WTC11 (cell line): ENCODE results near the gene GPC4.

Source experiments
- CTCF ChIP-seq: fragments of 200-600 bp; IDR thresholded peaks from 2 replicates; pipeline ENCODE4 v1.8.0; 2022; ENCODE audit warnings: antibody characterized with exemption
- E2F1 ChIP-seq: sonication (generic); formaldehyde crosslinking; IDR thresholded peaks from 2 replicates; pipeline ENCODE4 v1.8.0; 2022; ENCODE audit warnings: mild to moderate bottlenecking, missing genetic modification reagents
- E2F5 ChIP-seq: sonication (generic); formaldehyde crosslinking; IDR thresholded peaks from 2 replicates; pipeline ENCODE4 v1.8.1; 2022; ENCODE audit warnings: mild to moderate bottlenecking, moderate library complexity, missing genetic modification reagents
- ELF4 ChIP-seq: sonication (generic); formaldehyde crosslinking; IDR thresholded peaks from 2 replicates; pipeline ENCODE4 v1.8.1; 2022; ENCODE audit warnings: low read depth, mild to moderate bottlenecking, moderate library complexity, missing genetic modification reagents
- GABPB1 ChIP-seq: sonication (generic); formaldehyde crosslinking; IDR thresholded peaks from 2 replicates; pipeline ENCODE4 v1.8.1; 2023; ENCODE audit warnings: mild to moderate bottlenecking, missing genetic modification reagents
- JUN ChIP-seq: sonication (generic); formaldehyde crosslinking; IDR thresholded peaks from 2 replicates; pipeline ENCODE4 v1.8.0; 2023; ENCODE audit warnings: mild to moderate bottlenecking, missing genetic modification reagents
- MAX ChIP-seq: sonication (generic); formaldehyde crosslinking; IDR thresholded peaks from 2 replicates; pipeline ENCODE4 v1.8.0; 2022; ENCODE audit warnings: mild to moderate bottlenecking, missing genetic modification reagents
- SMAD3 ChIP-seq: sonication (generic); formaldehyde crosslinking; IDR thresholded peaks from 2 replicates; pipeline ENCODE4 v1.8.0; 2022; ENCODE audit warnings: missing genetic modification reagents, mild to moderate bottlenecking, borderline replicate concordance
- TEAD1 ChIP-seq: sonication (generic); formaldehyde crosslinking; IDR thresholded peaks from 2 replicates; pipeline ENCODE4 v1.8.0; 2022; ENCODE audit warnings: mild to moderate bottlenecking, missing genetic modification reagents
- ZNF232 ChIP-seq: sonication (generic); formaldehyde crosslinking; IDR thresholded peaks from 2 replicates; pipeline ENCODE4 v1.8.0; 2022; ENCODE audit warnings: mild to moderate bottlenecking, missing genetic modification reagents
- ZNF416 ChIP-seq: fragments of 250-450 bp; sonication (Bioruptor Pico); IDR thresholded peaks from 2 replicates; pipeline ENCODE4 v1.9.0; 2021; ENCODE audit warnings: mild to moderate bottlenecking, inconsistent platforms
- ZNF671 ChIP-seq: fragments of 250-450 bp; sonication (Bioruptor Pico); IDR thresholded peaks from 2 replicates; pipeline ENCODE4 v1.8.0; 2021; ENCODE audit warnings: mild to moderate bottlenecking

GRCh38 chrX:133417364-133417763 is 2.1 kb upstream of the GPC4 start:
- TF ChIP-seq CTCF (no peak), ELF4 (no peak), E2F5 (CRISPR knock-in tag) (no peak), ZNF671 (CRISPR knock-in tag) (no peak), MAX (CRISPR knock-in tag) (no peak), GABPB1 (no peak), JUN (CRISPR knock-in tag) (no peak), ZNF232 (no peak), E2F1 (CRISPR knock-in tag) (no peak), SMAD3 (CRISPR knock-in tag) (no peak), ZNF416 (no peak), TEAD1 (CRISPR knock-in tag) (no peak)
